ENCODE measurements around the gene ZDHHC17. TPM values are rescaled to one million over a fixed set of nuclear protein-coding genes. Genes with fewer than 3 reads are reported as not detected.

ZDHHC17 gene
- total RNA-seq, 1 experiment from 2014 or later, result 31.4 TPM

DNA sequence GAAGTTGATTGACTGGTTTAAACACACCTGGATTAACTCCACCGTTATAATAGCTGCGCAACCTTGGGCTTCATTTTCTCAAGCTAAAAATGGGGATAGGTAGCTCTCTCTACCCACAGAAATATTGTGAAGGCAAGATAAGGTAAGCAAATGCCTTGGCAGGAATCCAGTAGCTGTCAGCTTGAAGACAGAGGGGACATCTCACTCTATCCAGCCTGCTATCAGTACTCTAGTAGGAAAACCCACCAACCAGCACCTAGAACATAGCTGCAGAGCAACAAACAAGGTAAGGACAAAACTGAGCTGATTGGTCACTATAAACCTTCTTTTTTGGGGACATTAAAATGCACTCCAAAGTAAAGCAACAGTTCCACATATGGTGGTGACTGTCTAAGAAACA, 107.2 kb downstream of the ZDHHC17 start:
- no peak for DNase-seq
- intact Hi-C loops (cut with micrococcal nuclease; ENCODE audit: unreplicated experiment), result no loop called here
- CTCF ChIA-PET, result interaction anchor here (0.6 to 0.7 kb wide), 2 partner anchors 15 to 803 kb away, joined by 3 read pairs; no protein-coding TSS in a partner anchor
- Mint-ChIP-seq H3K36me3 (ENCODE audit: insufficient read depth, unreplicated experiment) (peaks cover 4% of the 10 kb centered on the region), H3K27ac (ENCODE audit: unreplicated experiment) (no peak overlapping the region), H3K4me3 (ENCODE audit: low read depth, unreplicated experiment) (no peak overlapping the region), H3K27me3 (ENCODE audit: unreplicated experiment) (no peaks in the 10 kb centered on the region), H3K4me1 (ENCODE audit: low read depth, unreplicated experiment) (no peaks in the 10 kb centered on the region), H3K9me3 (ENCODE audit: low read depth, unreplicated experiment) (no peaks in the 10 kb centered on the region)
- TF ChIP-seq, protein P1, sequence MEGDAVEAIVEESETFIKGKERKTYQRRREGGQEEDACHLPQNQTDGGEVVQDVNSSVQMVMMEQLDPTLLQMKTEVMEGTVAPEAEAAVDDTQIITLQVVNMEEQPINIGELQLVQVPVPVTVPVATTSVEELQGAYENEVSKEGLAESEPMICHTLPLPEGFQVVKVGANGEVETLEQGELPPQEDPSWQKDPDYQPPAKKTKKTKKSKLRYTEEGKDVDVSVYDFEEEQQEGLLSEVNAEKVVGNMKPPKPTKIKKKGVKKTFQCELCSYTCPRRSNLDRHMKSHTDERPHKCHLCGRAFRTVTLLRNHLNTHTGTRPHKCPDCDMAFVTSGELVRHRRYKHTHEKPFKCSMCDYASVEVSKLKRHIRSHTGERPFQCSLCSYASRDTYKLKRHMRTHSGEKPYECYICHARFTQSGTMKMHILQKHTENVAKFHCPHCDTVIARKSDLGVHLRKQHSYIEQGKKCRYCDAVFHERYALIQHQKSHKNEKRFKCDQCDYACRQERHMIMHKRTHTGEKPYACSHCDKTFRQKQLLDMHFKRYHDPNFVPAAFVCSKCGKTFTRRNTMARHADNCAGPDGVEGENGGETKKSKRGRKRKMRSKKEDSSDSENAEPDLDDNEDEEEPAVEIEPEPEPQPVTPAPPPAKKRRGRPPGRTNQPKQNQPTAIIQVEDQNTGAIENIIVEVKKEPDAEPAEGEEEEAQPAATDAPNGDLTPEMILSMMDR (IDR thresholded peaks at IDR 0.05; ENCODE audit: unreplicated experiment), result no peak
- BruUV-seq (replicated peaks), result no TSS peak

DNA sequence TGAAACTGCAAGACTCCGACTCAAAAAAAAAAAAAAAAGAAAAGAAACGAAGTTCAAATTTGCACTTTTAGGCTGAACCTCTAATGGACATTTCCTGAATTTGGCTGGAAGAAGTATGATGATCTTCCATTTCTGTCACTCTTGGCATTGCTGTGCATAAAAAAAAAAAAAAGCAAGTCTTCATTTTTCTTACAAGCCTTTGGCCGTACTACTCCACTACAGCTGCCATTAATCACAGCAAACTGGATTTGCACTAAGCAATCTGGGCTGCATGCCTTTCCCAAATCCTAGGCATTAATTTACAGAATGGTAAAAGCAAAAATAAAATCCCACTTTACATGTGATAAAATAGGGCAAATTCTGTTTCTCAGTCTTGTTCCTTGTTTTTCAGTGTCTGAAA, 107.8 kb downstream of the ZDHHC17 start:
- CTCF ChIA-PET, result interaction anchor here (0.7 kb wide), 1 partner anchor 15 kb away, joined by 3 read pairs; no protein-coding TSS in a partner anchor
- DNase-seq, result no peak
- Mint-ChIP-seq H3K27ac (ENCODE audit: unreplicated experiment) (no peak overlapping the region), H3K4me3 (ENCODE audit: low read depth, unreplicated experiment) (no peak overlapping the region), H3K36me3 (ENCODE audit: insufficient read depth, unreplicated experiment) (no peaks in the 10 kb centered on the region), H3K9me3 (ENCODE audit: low read depth, unreplicated experiment) (no peaks in the 10 kb centered on the region), H3K27me3 (ENCODE audit: unreplicated experiment) (no peaks in the 10 kb centered on the region), H3K4me1 (ENCODE audit: low read depth, unreplicated experiment) (no peaks in the 10 kb centered on the region)
- intact Hi-C loops (cut with micrococcal nuclease; ENCODE audit: unreplicated experiment), result no loop called here
- TF ChIP-seq, protein P1 (IDR thresholded peaks at IDR 0.05; ENCODE audit: unreplicated experiment), result no peak
- no TSS peak for BruUV-seq (replicated peaks)

DNA sequence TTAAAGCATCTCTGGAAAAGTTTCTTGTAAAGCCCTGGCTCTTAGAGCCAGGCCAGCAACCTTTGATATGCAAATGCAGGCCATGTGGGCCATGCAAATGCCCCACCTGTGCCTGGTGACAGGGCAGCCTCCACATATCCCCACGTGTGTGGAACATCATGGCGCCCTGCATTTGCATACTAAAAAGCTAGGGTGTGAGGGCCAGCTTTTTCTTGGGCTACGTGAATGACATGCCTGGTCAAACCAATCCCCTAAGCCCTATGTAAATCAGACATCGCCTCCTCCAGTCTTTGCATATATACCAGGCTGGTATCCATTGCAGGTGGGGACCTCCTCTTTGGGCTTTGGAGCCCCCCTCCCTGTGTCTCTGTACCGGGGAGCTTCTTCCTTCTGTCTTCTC, 108.5 kb downstream of the ZDHHC17 start:
- intact Hi-C loops (cut with micrococcal nuclease; ENCODE audit: unreplicated experiment), result no loop called here
- Mint-ChIP-seq H3K27ac (ENCODE audit: unreplicated experiment) (no peak overlapping the region), H3K9me3 (ENCODE audit: low read depth, unreplicated experiment) (no peaks in the 10 kb centered on the region), H3K4me3 (ENCODE audit: low read depth, unreplicated experiment) (no peak overlapping the region), H3K36me3 (ENCODE audit: insufficient read depth, unreplicated experiment) (no peaks in the 10 kb centered on the region), H3K4me1 (ENCODE audit: low read depth, unreplicated experiment) (peaks cover 5% of the 10 kb centered on the region), H3K27me3 (ENCODE audit: unreplicated experiment) (no peaks in the 10 kb centered on the region)
- DNase-seq, result no peak
- no TSS peak for BruUV-seq (replicated peaks)
- CTCF ChIA-PET, result no interaction called here
- TF ChIP-seq, protein P1 (IDR thresholded peaks at IDR 0.05; ENCODE audit: unreplicated experiment), result no peak

DNA sequence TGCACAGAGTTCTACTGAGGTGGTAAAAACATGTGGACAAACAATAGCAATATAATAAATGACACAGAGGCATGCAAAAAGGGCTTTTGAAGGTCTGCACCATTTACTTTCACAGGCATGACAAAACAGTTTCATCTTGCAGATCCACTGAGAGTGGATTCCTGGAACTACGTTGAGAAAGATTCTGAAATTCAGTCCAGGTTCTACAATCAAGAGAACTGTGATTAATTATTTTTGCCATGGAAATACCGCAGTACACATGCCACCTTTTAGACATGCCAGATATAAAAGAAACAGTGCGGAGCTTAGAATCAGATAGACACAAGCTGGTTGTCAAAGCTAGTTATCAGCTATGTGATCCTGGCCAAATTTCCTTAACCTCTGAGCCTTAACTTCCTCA, 110.1 kb downstream of the ZDHHC17 start:
- BruUV-seq (replicated peaks), result no TSS peak
- peaks cover 9% of the 10 kb centered on the region for H3K4me1 Mint-ChIP-seq (ENCODE audit: low read depth, unreplicated experiment)

More for the DNA sequence above, 110.1 kb downstream of the ZDHHC17 start:
- intact Hi-C loops (cut with micrococcal nuclease; ENCODE audit: unreplicated experiment), result no loop called here
- H3K27me3 Mint-ChIP-seq (ENCODE audit: unreplicated experiment), result no peaks in the 10 kb centered on the region
- H3K9me3 Mint-ChIP-seq (ENCODE audit: low read depth, unreplicated experiment), result no peaks in the 10 kb centered on the region
- TF ChIP-seq, protein P1 (IDR thresholded peaks at IDR 0.05; ENCODE audit: unreplicated experiment), result no peak
- CTCF ChIA-PET, result no interaction called here
- peaks cover 10% of the 10 kb centered on the region for H3K36me3 Mint-ChIP-seq (ENCODE audit: insufficient read depth, unreplicated experiment)
- no peak overlapping the region for H3K27ac Mint-ChIP-seq (ENCODE audit: unreplicated experiment)
- no peak for DNase-seq
- H3K4me3 Mint-ChIP-seq (ENCODE audit: low read depth, unreplicated experiment), result no peak overlapping the region

All from Calu3 (cell line).